Measurements from ENCODE around the gene TUBB6. TPM values are rescaled to one million over a fixed set of nuclear protein-coding genes. Genes with fewer than 3 reads are reported as not detected.

TUBB6 gene
- total and polyA plus RNA-seq, 11 donors, result 64.8 to 800 (median 126) TPM

DNA sequence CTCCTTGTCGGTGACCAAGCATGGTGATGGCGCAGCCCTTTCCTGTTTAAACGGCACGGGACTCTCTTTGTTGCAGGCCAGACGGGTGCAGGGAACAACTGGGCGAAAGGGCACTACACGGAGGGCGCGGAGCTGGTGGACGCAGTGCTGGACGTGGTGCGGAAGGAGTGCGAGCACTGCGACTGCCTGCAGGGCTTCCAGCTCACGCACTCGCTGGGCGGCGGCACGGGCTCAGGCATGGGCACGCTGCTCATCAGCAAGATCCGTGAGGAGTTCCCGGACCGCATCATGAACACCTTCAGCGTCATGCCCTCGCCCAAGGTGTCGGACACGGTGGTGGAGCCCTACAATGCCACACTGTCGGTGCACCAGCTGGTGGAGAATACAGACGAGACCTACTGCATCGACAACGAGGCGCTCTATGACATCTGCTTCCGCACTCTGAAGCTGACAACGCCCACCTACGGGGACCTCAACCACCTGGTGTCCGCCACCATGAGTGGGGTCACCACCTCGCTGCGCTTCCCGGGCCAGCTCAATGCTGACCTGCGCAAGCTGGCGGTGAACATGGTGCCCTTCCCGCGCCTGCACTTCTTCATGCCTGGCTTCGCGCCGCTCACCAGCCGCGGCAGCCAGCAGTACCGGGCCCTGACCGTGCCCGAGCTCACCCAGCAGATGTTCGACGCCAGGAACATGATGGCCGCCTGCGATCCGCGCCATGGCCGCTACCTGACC is 17.1 kb downstream of the TUBB6 start:
- ATAC-seq (no peak), DNase-seq (peak in 1 of 5 donors; percentile 16)
- TF ChIP-seq CTCF (IDR thresholded peaks at IDR 0.05) (no peak), POLR2A (IDR thresholded peaks at IDR 0.05) (no peak)
- 94 to 98% (median 97%) methylated on average over 49 to 58 of the region's 58 CpGs for WGBS, 4 donors
- intact Hi-C loops (cut with DNase I), result loop anchor here in 7 of 10 donors (5.0 to 10.0 kb wide), 5 partner anchors 42 to 620 kb away; partner anchors contain the start of genes AFG3L2 (in 4 of the 7) and SEH1L (in 1 of the 7)
- H3K9me3 ChIP-seq, result no peaks in the 10 kb centered on the region
- no peak overlapping the region for H3K4me3 ChIP-seq
- H3K4me1 ChIP-seq, result peaks cover 0 to 46% (median 22%) of the 10 kb centered on the region in 12 donors
- H3K36me3 ChIP-seq, result peaks cover 9 to 100% (median 92%) of the 10 kb centered on the region in 9 donors
- no peak overlapping the region for H3K27ac ChIP-seq
- H3K27me3 ChIP-seq, result no peaks in the 10 kb centered on the region

DNA sequence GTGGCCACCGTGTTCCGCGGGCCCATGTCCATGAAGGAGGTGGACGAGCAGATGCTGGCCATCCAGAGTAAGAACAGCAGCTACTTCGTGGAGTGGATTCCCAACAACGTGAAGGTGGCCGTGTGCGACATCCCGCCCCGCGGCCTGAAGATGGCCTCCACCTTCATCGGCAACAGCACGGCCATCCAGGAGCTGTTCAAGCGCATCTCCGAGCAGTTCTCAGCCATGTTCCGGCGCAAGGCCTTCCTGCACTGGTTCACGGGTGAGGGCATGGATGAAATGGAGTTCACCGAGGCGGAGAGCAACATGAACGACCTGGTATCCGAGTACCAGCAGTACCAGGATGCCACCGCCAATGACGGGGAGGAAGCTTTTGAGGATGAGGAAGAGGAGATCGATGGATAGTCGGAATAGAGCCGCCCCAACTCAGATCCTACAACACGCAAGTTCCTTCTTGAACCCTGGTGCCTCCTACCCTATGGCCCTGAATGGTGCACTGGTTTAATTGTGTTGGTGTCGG is 17.7 kb downstream of the TUBB6 start:
- Histone ChIP-seq H3K4me3 (no peak overlapping the region), H3K4me1 (peaks cover 0 to 44% (median 21%) of the 10 kb centered on the region in 12 donors), H3K27me3 (no peaks in the 10 kb centered on the region), H3K9me3 (no peaks in the 10 kb centered on the region), H3K36me3 (peaks cover 9 to 100% (median 92%) of the 10 kb centered on the region in 9 donors), H3K27ac (peak overlapping the region in 2 of 12 donors; percentile 17 to 52)
- ATAC-seq, result no peak
- TF ChIP-seq CTCF (IDR thresholded peaks at IDR 0.05) (no peak), POLR2A (IDR thresholded peaks at IDR 0.05) (no peak)
- intact Hi-C loops (cut with DNase I), result loop anchor here in 7 of 10 donors (5.0 to 10.0 kb wide), 5 partner anchors 42 to 619 kb away; partner anchors contain the start of genes AFG3L2 (in 4 of the 7) and SEH1L (in 1 of the 7)
- WGBS, 4 donors, result 98% methylated on average over 28 to 29 of the region's 29 CpGs
- DNase-seq, result peak in 1 of 5 donors; percentile 15

DNA sequence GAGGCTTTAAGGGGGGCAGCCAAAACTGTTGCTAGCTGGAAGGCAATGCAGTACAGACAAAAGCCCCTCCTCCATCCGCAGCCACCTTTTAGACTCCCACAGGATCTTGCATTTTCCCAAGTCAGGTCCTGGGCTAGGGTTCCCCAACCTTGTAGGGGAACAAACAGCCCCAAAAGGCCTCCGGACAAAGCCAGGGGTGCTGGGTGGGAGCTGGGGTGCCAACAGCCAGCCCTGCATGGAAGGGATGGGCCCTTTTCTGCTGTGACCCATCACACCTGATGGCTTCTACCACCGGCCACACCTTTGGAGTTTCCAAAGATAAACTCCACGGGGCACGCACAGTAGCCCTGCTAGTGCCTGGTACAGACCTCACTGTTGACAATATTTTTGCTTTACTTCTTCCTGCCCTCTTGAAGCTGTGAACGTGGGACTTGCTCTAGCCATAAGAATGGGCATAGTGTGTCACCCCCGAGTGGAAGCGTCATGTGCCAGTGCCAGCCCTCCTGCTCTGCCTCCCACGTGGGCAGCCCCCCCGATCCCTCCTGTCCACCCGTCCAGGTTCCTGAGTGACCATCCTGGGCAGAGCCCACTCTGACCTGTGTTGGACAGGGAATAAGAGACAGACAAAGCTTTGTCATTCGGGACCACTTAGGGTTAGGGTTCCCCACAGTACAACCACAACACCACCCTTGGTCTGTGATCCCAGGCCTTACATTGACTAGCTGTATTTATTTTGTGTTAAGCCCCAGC is 18.8 kb downstream of the TUBB6 start:
- TF ChIP-seq POLR2A (IDR thresholded peaks at IDR 0.05), result no peak
- no peak for TF ChIP-seq CTCF (IDR thresholded peaks at IDR 0.05)
- 51 to 74% (median 69%) methylated on average over 11 to 12 of the region's 12 CpGs for WGBS, 4 donors
- ATAC-seq, result peak in 3 of 4 donors; percentile 1 to 32 (median 10)

More for the DNA sequence above, 18.8 kb downstream of the TUBB6 start:
- Histone ChIP-seq H3K4me3 (no peak overlapping the region), H3K27me3 (no peaks in the 10 kb centered on the region), H3K4me1 (peaks cover 0 to 37% (median 21%) of the 10 kb centered on the region in 12 donors), H3K9me3 (no peaks in the 10 kb centered on the region), H3K27ac (peak overlapping the region in 11 of 12 donors; percentile 13 to 60 (median 44)), H3K36me3 (peaks cover 9 to 100% (median 89%) of the 10 kb centered on the region in 9 donors)
- intact Hi-C loops (cut with DNase I), result loop anchor here in 7 of 10 donors (5.0 to 10.0 kb wide), 5 partner anchors 40 to 618 kb away; partner anchors contain the start of genes AFG3L2 (in 4 of the 7) and SEH1L (in 1 of the 7)
- DNase-seq, result peak in 1 of 5 donors; percentile 18

Measured in heart left ventricle (tissue), 16 donors.